ENCODE measurements around the gene EFNA1.
A peak's percentile ranks its signal among the peaks of the same experiment; 100 is the strongest.

EFNA1 gene

GRCh38 chr1:155170101-155170785, 42.6 kb downstream of the EFNA1 start:
- DNase-seq (ENCODE audit: low read depth) = no peak
- no peak overlapping the region for H3K4me3 ChIP-seq (ENCODE audit: low read depth, low read length)

GRCh38 chr1:155170806-155171205, 43.1 kb downstream of the EFNA1 start:
- H3K4me3 ChIP-seq (ENCODE audit: low read depth, low read length) = no peak overlapping the region
- DNase-seq (ENCODE audit: low read depth) = no peak

GRCh38 chr1:155171836-155172731, 44.4 kb downstream of the EFNA1 start:
- peak overlapping the region; percentile 95 for H3K4me3 ChIP-seq (ENCODE audit: low read depth, low read length)
- no peak for DNase-seq (ENCODE audit: low read depth)

- DNase-seq (ENCODE audit: low read depth) = peak; percentile 81
- H3K4me3 ChIP-seq (ENCODE audit: low read depth, low read length) = peak within 1 kb of the TSS; percentile 95
These were observed 45.2 kb downstream of the EFNA1 start, which contains the start of gene KRTCAP2 for GRCh38 chr1:155172732-155173477. TSS of gene KRTCAP2 (minus strand) at chr1:155173304. CDS start at chr1:155173224, 80 bp downstream.

- DNase-seq (ENCODE audit: low read depth) = peak; percentile 15
These were observed 46.0 kb downstream of the EFNA1 start, which contains the start of gene TRIM46 for GRCh38 chr1:155173478-155174323. TSS of gene TRIM46 (plus strand) at chr1:155173849. CDS start at chr1:155173967, 118 bp downstream.

GRCh38 chr1:155174324-155175280, 46.9 kb downstream of the EFNA1 start:
- H3K4me3 ChIP-seq (ENCODE audit: low read depth, low read length) = peak overlapping the region; percentile 95
- DNase-seq (ENCODE audit: low read depth) = no peak

More at GRCh38 chr1:155173478-155174323, 46.0 kb downstream of the EFNA1 start, which contains the start of gene TRIM46:
- peak within 1 kb of the TSS; percentile 95 for H3K4me3 ChIP-seq (ENCODE audit: low read depth, low read length)

- H3K4me3 ChIP-seq (ENCODE audit: low read depth, low read length) = peak overlapping the region; percentile 95
- DNase-seq (ENCODE audit: low read depth) = no peak
These were observed 47.7 kb downstream of the EFNA1 start for GRCh38 chr1:155175281-155175926.

GRCh38 chr1:155175927-155176371, 48.3 kb downstream of the EFNA1 start:
- DNase-seq (ENCODE audit: low read depth) = no peak
- no peak overlapping the region for H3K4me3 ChIP-seq (ENCODE audit: low read depth, low read length)

GRCh38 chr1:155176544-155177071, 48.9 kb downstream of the EFNA1 start:
- DNase-seq (ENCODE audit: low read depth) = peak; percentile 15
- no peak overlapping the region for H3K4me3 ChIP-seq (ENCODE audit: low read depth, low read length)

GRCh38 chr1:155177192-155177917, 49.7 kb downstream of the EFNA1 start:
- DNase-seq (ENCODE audit: low read depth) = no peak
- no peak overlapping the region for H3K4me3 ChIP-seq (ENCODE audit: low read depth, low read length)

GRCh38 chr1:155177918-155178281, 50.2 kb downstream of the EFNA1 start:
- H3K4me3 ChIP-seq (ENCODE audit: low read depth, low read length) = no peak overlapping the region
- DNase-seq (ENCODE audit: low read depth) = no peak

GRCh38 chr1:155178441-155179111, 50.9 kb downstream of the EFNA1 start:
- DNase-seq (ENCODE audit: low read depth) = no peak

GRCh38 chr1:155179112-155180031, 51.7 kb downstream of the EFNA1 start:
- DNase-seq (ENCODE audit: low read depth) = no peak

More at GRCh38 chr1:155178441-155179111, 50.9 kb downstream of the EFNA1 start:
- H3K4me3 ChIP-seq (ENCODE audit: low read depth, low read length) = no peak overlapping the region

GRCh38 chr1:155181371-155182051, 53.8 kb downstream of the EFNA1 start:
- H3K4me3 ChIP-seq (ENCODE audit: low read depth, low read length) = no peak overlapping the region
- DNase-seq (ENCODE audit: low read depth) = no peak

More at GRCh38 chr1:155179112-155180031, 51.7 kb downstream of the EFNA1 start:
- H3K4me3 ChIP-seq (ENCODE audit: low read depth, low read length) = no peak overlapping the region
